Epidermal melanocyte (primary cell): ENCODE data around the gene PLXND1.

Experiments
- DNase-seq: peaks from one replicate; pipeline ENCODE4 v3.0.0; 2011; ENCODE audit warnings: low spot score; ENCODE audit not compliant: insufficient read length

The PLXND1 gene

DNA sequence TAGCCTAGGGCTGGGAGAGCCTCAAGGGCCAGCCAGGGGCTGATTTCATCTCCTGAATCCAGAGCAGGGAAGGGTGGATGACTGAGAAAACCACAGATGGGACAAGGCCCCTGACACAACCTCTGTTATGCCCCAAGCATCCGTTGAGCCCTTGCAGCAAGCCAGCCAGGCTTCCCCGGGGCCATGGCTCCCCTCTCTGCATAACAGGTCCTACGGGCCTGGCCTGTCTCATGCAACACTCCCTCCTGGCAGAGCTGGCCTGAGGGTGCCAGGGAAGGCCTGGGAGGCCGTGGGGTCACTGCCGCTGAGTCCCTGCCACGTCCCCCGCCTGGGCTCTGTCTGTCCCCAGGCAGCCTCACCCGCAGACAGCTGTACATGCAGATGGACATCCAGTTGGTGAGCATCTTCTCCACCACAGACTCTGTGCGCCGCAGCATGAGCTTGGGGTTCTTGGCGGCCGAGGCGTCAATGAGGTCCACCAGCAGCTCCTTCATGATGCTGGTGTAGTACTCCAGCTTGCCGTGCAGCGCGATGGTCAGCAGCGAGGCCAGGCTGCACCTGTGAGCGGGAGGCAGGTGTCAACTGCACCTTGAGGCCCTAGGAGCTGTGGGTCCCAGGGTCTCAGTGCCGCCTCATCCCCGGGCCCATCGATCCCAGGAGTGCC is 41.4 kb downstream of the PLXND1 start:
- DNase-seq = no peak

DNA sequence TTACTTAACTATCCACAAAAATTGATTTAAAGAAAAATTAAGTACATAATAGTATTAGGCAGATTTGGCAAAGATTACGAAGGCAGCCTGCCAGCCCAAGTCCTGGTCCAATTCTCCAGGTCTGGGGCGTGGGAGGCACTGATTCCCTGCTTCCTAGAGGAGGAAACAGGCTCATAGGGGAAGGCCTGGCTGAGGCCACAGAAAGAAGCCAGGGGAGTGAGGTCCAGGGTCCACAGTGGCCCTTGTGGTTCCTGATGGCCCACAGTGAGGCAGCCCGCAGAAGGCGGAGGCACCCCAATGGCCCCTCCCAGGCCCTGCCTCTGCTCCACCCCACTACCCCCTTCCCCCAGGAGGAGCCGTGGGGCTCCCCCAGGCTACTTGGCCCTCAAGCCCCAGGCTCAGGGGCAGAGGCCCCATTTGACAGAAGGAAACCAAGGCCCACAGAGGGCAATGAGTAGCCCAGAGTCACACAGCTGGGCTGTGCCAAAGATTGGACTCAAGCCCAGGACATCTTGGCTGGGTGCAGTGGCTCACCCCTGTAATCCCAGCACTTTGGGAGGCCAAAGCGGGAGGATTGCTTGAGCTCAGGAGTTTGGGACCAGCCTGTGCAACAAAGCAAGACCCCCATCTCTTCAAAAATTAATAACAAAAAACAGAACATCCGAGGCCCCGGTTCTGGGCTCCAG is 42.5 kb downstream of the PLXND1 start:
- no peak for DNase-seq

DNA sequence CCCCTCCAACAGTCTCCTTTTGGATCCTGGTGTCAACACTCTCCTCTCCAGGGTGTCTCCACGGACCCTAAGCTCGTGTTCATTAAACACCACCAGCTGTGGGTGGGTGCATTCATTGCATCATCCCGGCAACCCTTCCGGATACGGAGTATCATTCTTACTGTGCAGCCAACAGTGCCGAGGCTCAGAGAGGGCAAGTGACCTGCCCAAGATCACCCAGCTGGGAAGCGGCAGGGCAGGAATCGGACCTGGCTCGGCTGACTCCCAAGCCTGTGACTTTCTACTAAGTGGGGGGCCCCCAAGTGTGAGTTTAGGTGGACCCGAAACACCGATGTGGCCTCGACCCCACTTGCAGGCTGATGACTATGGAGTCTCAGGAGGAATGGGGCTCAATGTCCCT is 43.1 kb downstream of the PLXND1 start:
- DNase-seq = no peak

DNA sequence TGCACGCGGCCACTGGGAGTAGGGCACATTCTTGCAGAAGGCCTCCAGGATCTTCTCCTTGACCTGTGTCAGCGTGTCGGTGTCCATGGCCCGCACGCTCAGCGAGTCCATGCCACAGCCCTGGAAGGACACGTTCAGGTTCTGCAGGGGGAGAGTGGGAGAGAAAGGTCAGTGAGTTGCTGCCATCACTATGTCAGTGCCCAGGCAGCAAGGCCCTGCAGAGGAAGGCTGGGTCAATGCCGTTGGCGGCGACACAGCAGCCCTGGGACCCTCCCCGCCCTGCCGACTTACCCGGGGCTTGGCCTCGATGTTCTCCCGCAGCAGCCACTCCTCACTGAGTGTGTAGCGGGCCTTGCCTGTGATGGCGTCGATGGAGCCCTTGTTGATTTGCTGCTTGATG is 43.7 kb downstream of the PLXND1 start:
- DNase-seq = no peak

DNA sequence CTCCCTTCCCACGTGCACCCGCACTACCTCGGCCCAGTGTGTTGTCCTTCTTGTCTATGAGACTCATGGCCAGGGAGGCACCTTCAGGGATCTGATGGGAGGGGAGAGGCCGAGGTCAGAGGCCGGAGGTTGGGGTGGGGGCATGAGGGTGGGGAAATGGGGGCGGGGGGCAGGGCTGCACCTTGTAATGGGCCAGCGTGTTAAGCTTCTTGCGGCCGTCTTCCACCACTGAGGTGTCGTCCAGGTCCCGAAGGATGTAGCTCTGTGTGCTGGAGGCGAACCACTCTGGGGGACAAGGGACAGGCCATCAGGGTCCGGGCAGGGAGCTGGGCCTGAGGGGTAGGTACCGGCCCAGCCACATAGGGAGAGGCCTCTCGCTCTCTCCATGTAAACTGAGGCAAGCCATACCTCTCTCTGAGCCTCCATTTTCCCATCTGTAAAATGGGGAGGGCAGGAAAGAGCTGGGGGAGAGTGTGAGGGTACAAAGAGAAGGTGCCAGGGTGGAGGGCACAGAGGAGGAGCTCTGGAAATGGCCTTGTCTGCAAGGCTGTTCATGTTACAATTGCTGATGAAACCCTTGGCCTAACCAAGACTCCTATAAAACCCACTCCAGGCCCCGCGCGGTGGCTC is 44.7 kb downstream of the PLXND1 start:
- no peak for DNase-seq

DNA sequence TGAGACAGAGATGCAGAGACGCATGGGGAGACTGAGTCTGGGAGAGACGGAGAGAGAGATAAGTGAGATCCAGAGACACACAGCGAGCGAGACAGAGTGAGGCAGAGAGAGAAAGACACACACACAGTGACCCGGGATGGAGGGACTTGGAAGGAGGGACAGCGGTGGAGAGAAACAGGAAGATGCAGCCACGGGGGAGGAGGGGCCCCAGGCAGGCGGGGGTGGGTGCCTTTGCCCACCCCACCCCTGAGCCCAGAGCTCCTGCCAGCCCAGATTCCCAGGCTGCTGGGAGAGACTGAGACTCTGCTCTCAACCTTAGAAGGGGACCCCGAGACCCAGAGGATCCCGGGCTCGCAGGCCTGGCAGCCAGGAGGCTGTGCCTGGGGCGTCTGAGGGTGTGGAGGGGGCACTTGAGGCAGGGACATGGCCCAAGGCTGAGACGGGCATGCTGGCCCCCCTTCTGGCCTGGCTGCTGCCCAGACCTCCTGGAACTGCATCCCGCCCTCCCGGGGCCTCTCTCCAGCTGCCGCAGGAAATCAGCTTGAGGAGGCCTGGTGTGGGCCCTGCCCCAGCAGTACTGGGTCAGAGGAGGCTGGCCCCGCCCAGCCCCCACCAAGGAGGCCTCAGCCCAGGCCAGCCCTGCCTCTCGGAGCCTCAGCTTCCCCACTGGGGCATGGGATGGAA is 45.4 kb downstream of the PLXND1 start:
- peak; percentile 82 for DNase-seq

DNA sequence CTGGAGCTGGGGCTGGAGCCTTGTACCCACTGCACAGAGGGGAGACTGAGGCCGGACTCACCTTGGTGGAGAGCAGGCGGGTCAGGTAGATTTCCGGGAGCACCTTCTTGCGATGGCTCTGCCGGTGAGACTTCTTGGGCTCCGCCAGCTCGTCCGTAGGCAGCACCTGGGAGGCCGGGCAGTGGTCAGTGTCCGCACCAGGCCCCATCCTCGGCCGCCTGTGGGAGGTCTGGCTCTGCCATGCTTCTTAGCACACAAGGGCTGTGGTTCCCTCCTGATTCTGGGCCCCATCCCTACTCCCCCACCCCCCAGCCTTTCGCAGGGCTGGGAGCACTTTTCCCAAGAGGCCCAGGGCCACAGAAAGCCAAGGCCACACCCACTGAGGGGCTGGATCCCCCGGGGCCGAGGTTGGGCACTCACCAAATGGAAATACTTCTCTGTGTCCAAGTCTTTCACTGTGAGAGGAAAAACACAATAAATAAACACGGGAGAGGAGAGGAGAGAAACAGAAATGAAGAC is 46.1 kb downstream of the PLXND1 start:
- DNase-seq = peak; percentile 62

DNA sequence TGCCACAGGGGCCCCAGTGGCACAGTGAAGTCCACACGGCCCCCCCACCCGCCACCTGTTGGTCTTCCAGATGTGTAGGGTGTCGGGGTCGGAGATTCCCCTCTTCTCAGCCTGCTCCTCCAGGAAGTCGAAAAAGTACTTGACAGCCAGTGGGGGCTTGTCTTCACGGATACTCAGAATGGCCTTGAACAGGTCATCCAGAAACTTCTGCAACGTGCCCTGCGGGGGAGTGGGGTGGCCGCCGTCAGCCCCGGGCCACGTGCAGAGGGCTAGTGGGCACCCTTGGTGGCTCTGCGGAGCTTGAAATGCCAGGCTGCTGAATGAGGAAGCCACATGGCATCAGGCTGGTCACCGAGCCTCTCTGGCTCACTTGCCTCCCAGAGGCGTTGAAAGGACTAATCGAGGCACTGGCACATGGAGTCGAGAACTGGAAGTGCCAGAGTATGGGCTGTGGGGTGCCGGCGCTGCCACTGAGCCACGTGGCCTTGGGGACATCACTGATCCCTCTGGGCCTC is 46.9 kb downstream of the PLXND1 start:
- DNase-seq = no peak

DNA sequence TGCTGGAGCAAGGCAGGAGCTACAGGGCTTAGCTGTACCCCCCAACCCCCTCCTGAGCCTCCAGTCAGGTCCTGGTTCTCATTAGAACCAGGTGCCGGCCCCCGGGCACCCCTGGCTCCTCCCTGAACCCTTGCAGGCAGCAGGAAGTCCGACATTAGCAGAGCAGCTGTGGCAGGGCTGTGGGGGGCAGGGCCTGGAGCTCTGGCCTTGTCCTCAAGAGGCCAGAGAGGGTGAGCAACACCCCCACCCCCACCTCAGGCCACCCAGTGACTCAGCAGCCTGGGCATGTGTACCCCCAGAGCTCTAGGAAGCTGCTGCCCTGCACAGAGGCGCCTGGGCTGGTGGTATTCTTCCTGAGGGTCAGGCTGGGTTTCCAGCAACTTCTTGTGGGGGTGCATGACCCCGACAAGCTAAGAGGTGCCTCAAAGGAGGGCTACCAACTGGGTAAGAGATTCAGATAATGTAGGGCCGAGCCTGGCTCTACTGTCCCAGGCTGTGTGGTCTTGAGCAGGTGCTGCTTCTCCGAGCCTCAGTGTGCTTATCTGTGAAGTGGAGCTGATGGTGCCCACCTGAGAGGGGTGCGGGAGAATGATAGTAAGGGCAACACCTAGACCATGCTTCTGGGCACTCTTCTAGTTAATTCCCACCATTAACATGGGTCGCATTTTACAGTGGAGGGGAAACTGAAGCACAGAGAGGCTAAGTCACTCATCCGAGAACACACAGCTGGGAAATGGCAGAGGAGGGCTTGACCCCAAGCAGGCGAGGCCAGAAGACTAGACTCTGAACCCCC is 47.5 kb downstream of the PLXND1 start:
- DNase-seq = peak; percentile 40

DNA sequence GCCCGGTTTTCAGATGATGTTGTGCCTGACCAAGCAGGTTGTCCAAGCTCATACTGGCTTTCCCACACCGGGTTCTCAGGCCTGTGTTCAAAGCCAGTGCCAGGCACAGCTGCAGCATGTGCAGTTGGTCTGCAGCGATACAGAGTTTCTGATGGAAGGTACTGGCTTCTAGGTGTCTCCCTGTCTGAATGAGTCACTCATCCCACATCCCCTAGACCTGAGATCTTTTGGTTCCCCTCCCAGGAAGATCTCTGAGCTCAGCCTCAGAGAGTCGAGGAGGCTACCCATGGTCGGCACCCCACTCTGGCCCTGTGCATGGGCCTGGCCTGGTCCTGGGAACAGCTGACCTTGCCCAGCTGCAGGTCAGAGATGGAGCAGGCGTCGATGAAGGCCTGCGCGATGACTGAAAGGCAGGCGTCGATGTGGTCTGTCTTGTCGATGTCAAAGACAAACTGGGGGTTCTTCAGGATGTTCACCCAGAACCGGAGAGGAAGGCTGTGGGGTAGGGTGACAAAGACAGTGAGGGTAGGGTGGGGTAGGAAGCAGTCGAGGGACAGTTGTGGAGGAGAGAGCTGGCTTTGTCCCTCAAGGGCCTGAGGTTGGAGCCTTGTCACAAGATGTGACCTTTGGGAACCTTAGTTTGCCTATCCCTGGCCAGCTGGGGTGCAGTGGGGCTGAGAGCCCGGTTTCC is 48.2 kb downstream of the PLXND1 start:
- no peak for DNase-seq

DNA sequence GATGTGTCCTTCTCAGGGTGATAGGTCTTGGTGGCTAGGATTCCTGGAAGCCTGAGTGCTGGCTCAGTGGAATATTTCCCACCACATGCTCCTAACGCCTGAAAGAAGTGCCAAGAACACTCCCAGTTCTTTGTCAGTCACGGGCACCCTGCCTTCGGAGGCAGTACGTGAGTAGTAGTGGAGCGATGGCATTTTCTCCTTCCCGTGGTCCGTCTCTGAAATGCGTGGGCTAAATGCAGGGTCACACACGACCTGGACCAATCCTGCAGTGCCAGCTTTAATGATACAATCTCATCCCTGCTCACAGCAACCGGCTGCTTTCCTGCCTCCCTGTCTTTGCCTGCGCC is 49.0 kb downstream of the PLXND1 start:
- DNase-seq = peak; percentile 64

DNA sequence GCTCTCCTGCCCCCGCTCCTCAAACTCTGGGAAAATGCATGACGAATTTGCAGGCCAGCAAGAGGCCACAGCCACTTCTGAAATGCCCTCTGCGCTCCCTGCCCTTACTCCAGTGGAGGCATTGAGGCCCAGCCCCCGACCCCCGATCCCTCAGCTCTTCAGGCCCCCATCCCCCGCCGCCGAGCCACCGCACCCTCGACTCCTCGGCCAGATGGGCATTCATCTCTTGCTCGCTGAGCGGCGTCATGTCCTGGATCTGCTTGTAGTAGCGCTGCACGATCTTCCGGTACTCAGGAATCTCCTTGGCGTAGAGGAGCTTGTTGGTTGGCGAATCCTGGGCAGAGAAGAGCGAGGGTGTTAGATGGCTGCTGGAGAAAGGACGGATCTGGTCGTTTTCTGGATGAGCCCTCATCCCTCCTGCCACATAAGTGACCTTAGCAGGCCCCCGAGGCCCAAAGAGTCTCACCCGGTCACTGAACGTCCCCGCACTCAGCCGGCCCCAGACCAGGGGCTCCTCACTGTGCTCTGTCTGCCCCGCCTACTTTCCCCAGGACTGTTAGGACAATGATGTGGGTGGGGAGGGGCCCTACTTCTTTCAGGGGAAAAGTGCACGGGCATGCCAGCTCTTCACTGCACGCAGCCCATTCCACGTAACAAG is 49.5 kb downstream of the PLXND1 start:
- no peak for DNase-seq

DNA sequence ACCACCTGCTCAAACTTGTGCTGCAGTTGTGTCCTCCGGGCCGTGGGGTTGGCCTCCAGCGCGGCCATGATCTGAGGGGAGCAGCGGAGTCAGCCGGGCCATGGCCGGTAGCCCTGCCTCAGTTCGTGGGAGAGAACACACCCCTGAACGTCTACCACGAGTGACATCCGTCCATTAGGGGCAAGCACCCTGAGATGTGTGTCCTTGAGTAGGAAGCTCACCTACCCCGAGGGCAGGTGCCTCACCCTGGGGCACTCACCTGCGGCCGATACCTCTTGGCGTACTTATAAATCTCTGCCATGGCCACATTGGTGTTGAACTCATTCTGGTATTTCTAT is 50.1 kb downstream of the PLXND1 start:
- no peak for DNase-seq

DNA sequence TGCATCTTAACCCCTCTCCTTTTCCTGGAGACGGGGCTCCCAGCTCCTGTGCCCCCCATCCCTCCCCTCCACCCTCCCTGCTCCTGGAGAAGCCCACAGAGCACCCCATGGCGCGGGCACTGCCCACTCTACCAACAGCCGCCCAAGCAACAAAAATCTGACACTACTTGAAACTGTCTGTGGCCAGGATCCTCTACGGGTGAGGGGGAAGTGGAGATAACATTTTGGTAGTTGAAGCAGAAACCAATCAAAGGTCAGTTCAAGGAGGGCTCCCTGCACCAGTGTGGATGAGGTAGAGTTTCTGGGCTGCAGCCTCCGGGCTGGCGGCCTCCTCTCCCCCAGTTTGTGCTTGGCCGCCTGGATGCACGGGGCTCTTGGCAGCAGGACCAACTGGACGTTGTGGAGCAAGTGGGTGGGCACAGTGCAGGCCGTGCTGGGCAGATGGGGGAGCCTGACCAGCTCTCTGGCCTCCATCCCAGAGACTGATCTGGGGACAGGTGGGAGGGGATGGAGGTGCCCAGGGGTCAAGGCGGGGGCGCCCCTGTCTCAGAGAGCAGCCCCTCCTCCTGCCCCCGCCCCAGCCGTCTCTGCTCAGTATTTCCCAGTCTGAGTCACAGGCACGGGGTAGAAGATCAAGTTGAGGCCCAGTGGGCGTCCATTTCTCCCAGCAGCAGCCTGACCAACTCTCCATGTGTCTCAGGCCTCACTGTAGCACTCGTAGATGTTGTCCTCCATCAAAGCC is 50.7 kb downstream of the PLXND1 start:
- DNase-seq = no peak

DNA sequence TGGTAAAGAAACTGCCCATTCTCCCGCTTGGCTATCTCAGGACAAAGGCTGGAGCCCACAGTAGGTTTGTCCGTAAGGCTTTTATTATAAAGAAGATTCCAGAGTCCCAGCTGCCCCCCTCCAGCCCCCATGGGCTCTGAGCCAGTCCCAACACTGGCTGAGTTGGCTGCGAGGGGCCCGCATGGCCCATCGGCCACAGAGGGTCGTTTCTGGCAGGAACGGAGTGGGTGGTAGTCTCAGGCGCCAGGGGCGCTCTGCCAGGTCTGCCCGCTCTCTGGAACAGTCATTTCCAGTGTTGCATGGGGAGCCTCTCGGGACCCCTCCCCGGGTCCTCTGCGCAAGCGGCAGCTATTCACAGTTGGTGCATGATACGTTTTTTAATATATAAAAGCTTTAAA is 51.3 kb downstream of the PLXND1 start:
- no peak for DNase-seq

DNA sequence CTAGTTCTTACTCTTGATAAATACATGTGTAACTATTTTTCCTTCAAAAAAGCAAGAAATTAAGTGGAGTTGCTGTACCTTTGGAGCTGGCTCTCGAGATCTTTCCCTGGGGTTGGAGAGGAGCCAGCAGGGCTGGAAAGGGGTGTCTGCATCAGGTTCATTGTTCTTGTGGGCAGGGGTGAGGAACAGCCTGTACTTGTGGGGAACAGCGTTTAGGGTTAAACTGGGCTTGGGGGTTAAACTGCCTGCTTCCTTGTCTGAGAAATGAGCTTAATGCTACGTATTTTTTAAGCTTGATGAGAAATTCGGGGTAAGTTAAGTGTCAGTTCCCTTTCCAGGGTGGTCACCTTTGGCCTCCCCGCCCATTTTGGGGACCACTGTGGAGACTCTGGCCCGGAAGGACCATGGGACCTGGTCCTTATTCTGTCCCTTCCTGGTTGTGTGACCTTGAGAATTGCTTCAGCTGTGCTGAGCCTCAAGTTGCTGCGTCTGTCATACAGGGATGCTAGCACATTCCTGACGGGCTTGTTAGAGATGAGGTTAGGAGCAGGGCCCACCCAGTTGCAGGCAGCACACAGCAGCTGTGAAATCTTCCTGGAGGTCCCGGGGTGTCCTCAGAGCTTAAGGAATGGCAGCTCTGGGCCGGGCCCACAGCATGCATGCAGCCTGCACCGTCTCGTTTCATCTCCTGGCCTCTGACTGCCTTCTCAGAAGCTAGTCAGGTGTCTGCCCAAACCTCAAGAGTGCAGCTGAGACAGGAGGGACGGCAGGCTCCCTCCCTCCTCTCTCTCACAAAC is 51.9 kb downstream of the PLXND1 start:
- no peak for DNase-seq

DNA sequence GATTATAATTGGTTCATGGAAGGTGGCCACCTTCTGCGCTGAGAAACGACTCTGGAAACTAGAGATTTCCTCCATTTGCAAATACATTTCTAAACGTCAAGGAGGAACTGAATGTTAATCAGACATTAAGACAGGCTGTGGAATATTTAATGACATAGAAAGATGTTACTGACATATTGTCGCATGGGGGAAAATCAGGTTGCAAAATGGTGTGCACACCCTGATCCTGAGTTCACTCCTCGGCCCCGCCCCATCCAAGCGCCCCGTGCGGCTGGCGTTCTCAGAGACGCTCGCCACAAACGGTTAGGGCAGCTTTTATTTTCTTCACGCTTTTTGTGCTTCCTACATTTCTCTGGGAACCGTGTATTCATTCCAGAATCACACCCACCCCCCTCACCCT is 52.8 kb downstream of the PLXND1 start:
- DNase-seq = no peak

DNA sequence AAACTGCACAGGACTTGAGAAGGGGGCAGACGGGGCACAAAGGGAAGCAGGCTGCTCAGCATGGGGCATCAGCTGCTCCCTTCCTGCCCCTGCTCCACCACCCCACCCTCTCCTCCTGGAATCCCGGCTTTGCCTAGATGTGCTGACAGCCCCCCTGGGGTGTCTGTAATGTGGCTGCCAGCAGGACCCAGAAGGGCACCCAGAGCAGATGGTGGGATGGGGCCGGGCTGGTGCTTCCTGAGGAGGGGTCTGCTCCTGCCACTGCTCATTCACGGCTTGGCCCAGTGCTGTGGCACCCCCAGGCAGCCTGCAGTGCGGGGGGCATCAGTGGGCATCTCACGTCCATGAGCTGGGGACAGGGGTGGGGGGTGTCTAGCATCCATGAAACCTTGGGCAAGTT is 53.3 kb downstream of the PLXND1 start:
- DNase-seq = no peak
